H9 (cell line): ENCODE results near the gene BRAF. TPM values are rescaled to one million over a fixed set of nuclear protein-coding genes. Genes with fewer than 3 reads are reported as not detected.

Experiments
- DNase-seq: peaks from one replicate; pipeline ENCODE4 v3.0.0-alpha.2; 2017
- H2AFZ ChIP-seq: one replicate; pipeline ENCODE4 v1.6.1; 2013; ENCODE audit warnings: mild to moderate bottlenecking, low read length, control low read depth, moderate library complexity
- H2AK5ac ChIP-seq: 2 replicates; pipeline ENCODE4 v1.6.1; 2013; ENCODE audit warnings: low read length, control low read depth, mixed read lengths; ENCODE audit not compliant: insufficient read length
- H2BK120ac ChIP-seq: one replicate; pipeline ENCODE4 v1.6.1; 2013; ENCODE audit warnings: low read depth, mild to moderate bottlenecking, low read length, control low read depth, inconsistent platforms; ENCODE audit not compliant: poor library complexity, severe bottlenecking
- H2BK12ac ChIP-seq: 2 replicates; pipeline ENCODE4 v1.6.1; 2013; ENCODE audit warnings: low read length, control low read depth, mixed read lengths, low read depth; ENCODE audit not compliant: insufficient read length
- H2BK15ac ChIP-seq: 2 replicates; pipeline ENCODE4 v1.6.1; 2013; ENCODE audit warnings: low read depth, low read length, control low read depth
- H2BK20ac ChIP-seq: one replicate; pipeline ENCODE4 v1.6.1; 2013; ENCODE audit warnings: low read depth, mild to moderate bottlenecking, low read length, control low read depth, inconsistent platforms; ENCODE audit not compliant: poor library complexity, severe bottlenecking
- H2BK5ac ChIP-seq: 2 replicates; pipeline ENCODE4 v1.6.1; 2013; ENCODE audit warnings: low read length, control low read depth, mixed read lengths; ENCODE audit not compliant: insufficient read length
- H3K14ac ChIP-seq: 2 replicates; pipeline ENCODE4 v1.6.1; 2013; ENCODE audit warnings: low read length, control low read depth; ENCODE audit not compliant: insufficient read depth
- H3K18ac ChIP-seq: 2 replicates; pipeline ENCODE4 v1.6.1; 2013; ENCODE audit warnings: low read depth, mild to moderate bottlenecking, mixed read lengths, low read length, control low read depth; ENCODE audit not compliant: insufficient read length
- H3K23ac ChIP-seq: 2 replicates; pipeline ENCODE4 v1.6.1; 2013; ENCODE audit warnings: low read length, control low read depth, mixed read lengths, low read depth; ENCODE audit not compliant: insufficient read length
- H3K23me2 ChIP-seq: 2 replicates; pipeline ENCODE4 v1.6.1; 2013; ENCODE audit warnings: low read depth, mild to moderate bottlenecking, mixed read lengths, low read length, control low read depth; ENCODE audit not compliant: insufficient read length, poor library complexity, severe bottlenecking
- H3K27ac ChIP-seq: 2 replicates; pipeline ENCODE4 v1.5.1; 2013; ENCODE audit warnings: low read length, control low read depth, mixed read lengths, low read depth; ENCODE audit not compliant: insufficient read length
- H3K27me3 ChIP-seq: 2 replicates; pipeline ENCODE4 v1.6.1; 2013; ENCODE audit warnings: low read length, control low read depth, inconsistent platforms; ENCODE audit not compliant: insufficient read depth
- H3K4ac ChIP-seq: 2 replicates; pipeline ENCODE4 v1.6.1; 2013; ENCODE audit warnings: low read depth, mild to moderate bottlenecking, control low read depth, inconsistent platforms, low read length, moderate library complexity
- H3K4me1 ChIP-seq: 2 replicates; pipeline ENCODE4 v1.6.1; 2013; ENCODE audit warnings: low read length, control low read depth, inconsistent platforms; ENCODE audit not compliant: insufficient read depth
- H3K4me2 ChIP-seq: 2 replicates; pipeline ENCODE4 v1.6.1; 2013; ENCODE audit warnings: low read length, control low read depth, mixed read lengths; ENCODE audit not compliant: insufficient read length, insufficient read depth
- H3K56ac ChIP-seq: 2 replicates; pipeline ENCODE4 v1.6.1; 2013; ENCODE audit warnings: low read depth, mild to moderate bottlenecking, mixed read lengths, low read length, control low read depth; ENCODE audit not compliant: insufficient read length
- H3K79me1 ChIP-seq: 2 replicates; pipeline ENCODE4 v1.6.1; 2013; ENCODE audit warnings: low read depth, mild to moderate bottlenecking, moderate library complexity, low read length, control low read depth, inconsistent platforms; ENCODE audit not compliant: insufficient read depth, poor library complexity, severe bottlenecking
- H3K79me2 ChIP-seq: 2 replicates; pipeline ENCODE4 v1.6.1; 2013; ENCODE audit warnings: low read length, control low read depth, inconsistent platforms; ENCODE audit not compliant: insufficient read depth
- H3K9ac ChIP-seq: 2 replicates; pipeline ENCODE4 v1.6.1; 2013; ENCODE audit warnings: low read length, control low read depth, mixed read lengths; ENCODE audit not compliant: insufficient read length; ENCODE audit errors: extremely low read depth
- H3K9me3 ChIP-seq: one replicate; pipeline ENCODE4 v1.6.1; 2013; ENCODE audit warnings: low read depth, low read length, inconsistent platforms; ENCODE audit not compliant: control insufficient read depth
- H3T11ph ChIP-seq: one replicate; pipeline ENCODE4 v1.6.1; 2013; ENCODE audit warnings: mild to moderate bottlenecking, low read length, control low read depth, inconsistent platforms
- H4K20me1 ChIP-seq: one replicate; pipeline ENCODE4 v1.6.1; 2013; ENCODE audit not compliant: control insufficient read depth, insufficient read length, insufficient read depth
- H4K5ac ChIP-seq: 2 replicates; pipeline ENCODE4 v1.6.1; 2013; ENCODE audit warnings: low read depth, mild to moderate bottlenecking, mixed read lengths, low read length, control low read depth; ENCODE audit not compliant: insufficient read length
- H4K8ac ChIP-seq: replicated peaks from 2 replicates; pipeline ENCODE4 v1.6.1; 2013; ENCODE audit warnings: low read length, control low read depth, mixed read lengths, low read depth; ENCODE audit not compliant: insufficient read length
- H4K91ac ChIP-seq: 2 replicates; pipeline ENCODE4 v1.6.1; 2013; ENCODE audit warnings: low read depth, mild to moderate bottlenecking, moderate library complexity, mixed read lengths, low read length, control low read depth; ENCODE audit not compliant: insufficient read length
- H3K27ac Mint-ChIP-seq, 3 experiments: 2 replicates in 2 of 3; 3 replicates in 1 of 3; pipeline ENCODE4 v1.8.0; 2020 to 2021; ENCODE audit warnings: mixed read lengths in 3 of 3, mild to moderate bottlenecking in 1 of 3, moderate library complexity in 1 of 3
- H3K27me3 Mint-ChIP-seq: 2 replicates; pipeline ENCODE4 v1.8.0; 2021; ENCODE audit warnings: low read depth, mild to moderate bottlenecking, moderate library complexity, mixed read lengths
- H3K36me3 Mint-ChIP-seq, 3 experiments: 2 replicates in 2 of 3; 3 replicates in 1 of 3; pipeline ENCODE4 v1.8.0; 2020 to 2021; ENCODE audit warnings: low read depth in 3 of 3, mixed read lengths in 3 of 3; ENCODE audit not compliant: insufficient read depth in 1 of 3
- H3K4me1 Mint-ChIP-seq, 2 experiments: 2 replicates each; pipeline ENCODE4 v1.8.0; 2020; ENCODE audit warnings: mixed read lengths in 2 of 2
- H3K4me3 Mint-ChIP-seq, 2 experiments: 2 replicates in 1 of 2; 3 replicates in 1 of 2; pipeline ENCODE4 v1.8.0; 2020 to 2021; ENCODE audit warnings: mild to moderate bottlenecking in 2 of 2, mixed read lengths in 2 of 2, moderate library complexity in 1 of 2
- H3K9me3 Mint-ChIP-seq, 2 experiments: 2 replicates in 1 of 2; 3 replicates in 1 of 2; pipeline ENCODE4 v1.8.0; 2020; ENCODE audit warnings: mild to moderate bottlenecking in 2 of 2, mixed read lengths in 2 of 2, moderate library complexity in 1 of 2
- WGBS: extraction: QIAGEN DNeasy Blood & Tissue Kit; methylation state at CpG from one replicate; pipeline ENCODE4 v1.1.7; 2013; ENCODE audit warnings: missing lambda C conversion rate, low lambda C conversion rate, mixed read lengths; ENCODE audit not compliant: insufficient read length; ENCODE audit errors: extremely low coverage; 5-methylcytosine and 5-hydroxymethylcytosine counted together
- total RNA-seq: library from RNA; stranded (reverse); gene quantifications from 2 replicates; pipeline ENCODE4 v1.2.1, GENCODE V29; 2021
- TF ChIP-seq, protein P1 (sequence below): fragments of 200-600 bp; sonication (generic); conservative IDR thresholded peaks from 3 replicates; pipeline ENCODE4 v1.8.0; 2021; ENCODE audit warnings: antibody characterized with exemption, mild to moderate bottlenecking

BRAF gene
- total RNA-seq, 1 experiment from 2014 or later, result 32.9 TPM

DNA sequence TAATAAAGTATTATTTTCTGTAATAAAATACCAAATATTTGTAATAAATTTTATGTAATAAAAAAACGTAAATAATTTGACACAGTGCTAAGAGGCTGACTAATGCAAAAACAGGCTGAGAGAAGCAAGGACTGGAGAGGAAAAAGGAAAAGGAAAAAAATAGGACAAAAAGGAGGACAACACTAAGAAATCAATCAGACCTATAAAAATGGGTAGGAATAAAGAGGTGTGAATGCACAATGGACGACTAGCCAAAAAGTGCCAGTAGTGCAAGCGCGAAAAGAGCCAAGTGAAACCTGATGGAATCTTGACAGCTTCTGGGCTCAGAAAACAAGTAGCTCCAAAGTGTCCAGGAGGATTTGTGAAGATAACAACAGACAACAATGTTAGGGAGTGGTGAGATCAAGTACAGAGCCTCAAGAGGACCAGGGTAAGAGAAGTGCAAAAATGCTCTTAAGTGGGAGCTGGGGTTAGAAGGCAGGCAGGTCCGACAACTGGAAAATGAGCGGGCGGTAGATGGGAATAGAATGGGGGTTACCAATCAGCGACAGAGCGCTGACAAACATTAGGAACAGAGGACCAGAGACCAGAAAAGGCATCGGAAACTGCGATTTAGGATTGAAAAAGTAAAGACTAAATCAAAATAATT lies 1.2 kb downstream of the BRAF start:
- Histone ChIP-seq H3K27ac (no peak overlapping the region), H3K23ac (no peak overlapping the region), H2BK15ac (no peak overlapping the region), H3K4me2 (peak overlapping the region; percentile 99), H2AFZ (no peak overlapping the region), H4K20me1 (no peaks in the 10 kb centered on the region), H3K27me3 (no peaks in the 10 kb centered on the region), H4K91ac (no peak overlapping the region), H3K79me2 (peaks cover 7% of the 10 kb centered on the region; the same call in 1 of the 2 replicates), H4K8ac (no peak overlapping the region), H2BK120ac (no peak overlapping the region), H3K56ac (no peak overlapping the region), H3K9me3 (no peaks in the 10 kb centered on the region), H3K4me1 (no peaks in the 10 kb centered on the region), H3T11ph (no peak overlapping the region), H3K18ac (no peak overlapping the region), H2BK5ac (no peak overlapping the region), H3K79me1 (no peaks in the 10 kb centered on the region), H3K23me2 (peaks cover 12% of the 10 kb centered on the region), H2BK20ac (no peak overlapping the region), H3K4ac (no peak overlapping the region), H2AK5ac (no peak overlapping the region), H4K5ac (no peak overlapping the region), H3K9ac (peak overlapping the region; percentile 42), H3K14ac (peak overlapping the region; percentile 31; the same call in 1 of the 2 replicates), H2BK12ac (no peak overlapping the region)
- Mint-ChIP-seq H3K9me3 (peaks cover under 1 to 1% of the 10 kb centered on the region in 2 experiments; a peak in 2 of 5 replicates), H3K27ac (no peak overlapping the region), H3K27me3 (peaks cover 2% of the 10 kb centered on the region; the same call in 1 of the 2 replicates), H3K4me3 (no peak overlapping the region), H3K36me3 (peaks cover 0 to under 1% (median 0%) of the 10 kb centered on the region in 3 experiments; a peak in 2 of 7 replicates), H3K4me1 (peaks cover 0 to 6% of the 10 kb centered on the region in 2 experiments; a peak in 1 of 4 replicates)
- TF ChIP-seq, protein P1, sequence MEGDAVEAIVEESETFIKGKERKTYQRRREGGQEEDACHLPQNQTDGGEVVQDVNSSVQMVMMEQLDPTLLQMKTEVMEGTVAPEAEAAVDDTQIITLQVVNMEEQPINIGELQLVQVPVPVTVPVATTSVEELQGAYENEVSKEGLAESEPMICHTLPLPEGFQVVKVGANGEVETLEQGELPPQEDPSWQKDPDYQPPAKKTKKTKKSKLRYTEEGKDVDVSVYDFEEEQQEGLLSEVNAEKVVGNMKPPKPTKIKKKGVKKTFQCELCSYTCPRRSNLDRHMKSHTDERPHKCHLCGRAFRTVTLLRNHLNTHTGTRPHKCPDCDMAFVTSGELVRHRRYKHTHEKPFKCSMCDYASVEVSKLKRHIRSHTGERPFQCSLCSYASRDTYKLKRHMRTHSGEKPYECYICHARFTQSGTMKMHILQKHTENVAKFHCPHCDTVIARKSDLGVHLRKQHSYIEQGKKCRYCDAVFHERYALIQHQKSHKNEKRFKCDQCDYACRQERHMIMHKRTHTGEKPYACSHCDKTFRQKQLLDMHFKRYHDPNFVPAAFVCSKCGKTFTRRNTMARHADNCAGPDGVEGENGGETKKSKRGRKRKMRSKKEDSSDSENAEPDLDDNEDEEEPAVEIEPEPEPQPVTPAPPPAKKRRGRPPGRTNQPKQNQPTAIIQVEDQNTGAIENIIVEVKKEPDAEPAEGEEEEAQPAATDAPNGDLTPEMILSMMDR, result no peak
- WGBS, result no CpG with 5 or more reads among the region's 11 CpGs
- no peak for DNase-seq
